ENCODE measurements around the gene DNPEP.
A peak's percentile ranks its signal among the peaks of the same experiment; 100 is the strongest.

The DNPEP gene

DNA sequence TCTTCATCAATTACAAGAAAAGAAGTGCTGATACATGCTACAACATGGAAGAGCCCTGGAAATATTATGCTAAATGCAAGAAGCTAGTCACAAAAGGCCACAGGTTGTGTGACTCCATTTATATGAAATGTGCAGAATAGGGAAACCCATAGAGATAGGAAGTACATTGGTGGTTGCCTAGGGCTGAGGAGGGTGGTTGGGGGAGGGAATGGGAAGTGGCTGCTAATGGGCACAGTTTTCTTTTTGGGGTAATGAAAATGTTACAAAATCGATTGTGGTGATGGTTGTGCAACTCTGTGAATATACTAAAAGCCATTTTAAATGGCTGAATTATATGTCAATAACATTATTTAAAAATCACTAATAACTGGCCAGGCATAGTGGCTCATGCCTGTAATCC, 30.9 kb downstream of the DNPEP start:
- no peak for DNase-seq

DNA sequence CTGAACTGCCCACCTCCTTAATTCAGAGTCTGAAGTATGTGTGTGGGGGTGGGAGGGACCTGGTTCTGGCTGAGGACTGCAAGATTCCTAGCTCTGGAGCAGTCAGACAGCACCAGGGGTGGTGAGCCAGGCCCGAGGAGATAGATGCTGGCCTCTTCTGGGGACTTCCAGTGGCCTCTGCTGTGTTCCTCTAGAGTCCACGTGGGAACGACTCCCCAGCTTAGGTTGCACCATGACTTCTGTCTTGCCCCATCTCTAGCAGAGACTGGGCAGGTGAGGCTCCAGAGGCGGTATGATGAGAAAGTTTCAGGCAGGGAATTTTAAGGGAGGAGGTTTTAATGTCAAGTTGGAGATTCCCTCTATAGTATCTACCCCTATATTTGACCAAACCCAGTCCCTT, 33.1 kb downstream of the DNPEP start:
- DNase-seq: no peak

DNA sequence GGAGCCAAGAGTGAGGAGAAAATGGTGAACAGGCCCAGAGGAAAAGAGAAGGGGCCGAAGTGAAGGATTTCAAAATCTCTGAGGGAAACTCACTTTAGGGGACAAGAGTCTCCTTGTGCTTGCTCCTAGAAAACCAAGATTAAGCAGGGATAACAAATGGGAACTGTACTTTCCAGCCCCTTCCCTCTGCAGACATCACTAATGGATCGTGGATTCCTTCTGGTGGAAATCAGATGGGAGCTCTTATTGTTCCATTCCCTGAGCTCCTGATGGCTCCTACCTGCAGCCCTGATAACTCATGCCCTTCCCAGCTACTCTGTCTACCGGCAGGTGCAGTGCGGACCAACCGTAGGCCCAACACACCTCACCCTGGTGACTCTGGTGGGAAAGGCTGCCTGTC, 34.6 kb downstream of the DNPEP start:
- DNase-seq: no peak

DNA sequence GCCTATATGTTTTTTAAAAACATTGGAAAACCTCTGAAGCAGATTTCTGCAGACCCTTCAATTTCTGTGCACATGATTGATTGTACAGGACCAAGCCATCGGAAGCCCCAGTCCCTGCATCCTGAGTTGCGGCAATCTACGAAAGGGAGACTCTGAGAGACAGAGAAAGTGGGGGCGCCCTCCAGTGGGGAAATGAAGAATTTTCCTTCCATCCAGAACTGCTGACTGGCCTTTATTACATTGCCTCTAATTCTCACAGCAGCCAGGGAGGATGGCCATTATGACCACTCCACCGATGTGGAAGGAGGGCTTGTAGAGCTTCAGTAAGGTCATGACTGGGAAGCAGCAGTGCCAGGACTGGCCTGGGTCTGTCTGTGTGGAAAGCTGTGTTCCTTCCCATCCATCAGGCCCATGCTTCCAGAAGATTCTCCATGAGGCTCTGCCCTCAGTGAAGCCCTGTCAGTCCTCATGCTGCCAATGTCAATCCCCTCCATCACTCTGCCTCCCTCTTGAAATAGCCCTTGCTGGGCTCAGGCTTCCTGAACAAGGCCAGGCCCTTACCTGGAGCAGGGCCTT, 35.2 kb downstream of the DNPEP start:
- DNase-seq: peak; percentile 71

DNA sequence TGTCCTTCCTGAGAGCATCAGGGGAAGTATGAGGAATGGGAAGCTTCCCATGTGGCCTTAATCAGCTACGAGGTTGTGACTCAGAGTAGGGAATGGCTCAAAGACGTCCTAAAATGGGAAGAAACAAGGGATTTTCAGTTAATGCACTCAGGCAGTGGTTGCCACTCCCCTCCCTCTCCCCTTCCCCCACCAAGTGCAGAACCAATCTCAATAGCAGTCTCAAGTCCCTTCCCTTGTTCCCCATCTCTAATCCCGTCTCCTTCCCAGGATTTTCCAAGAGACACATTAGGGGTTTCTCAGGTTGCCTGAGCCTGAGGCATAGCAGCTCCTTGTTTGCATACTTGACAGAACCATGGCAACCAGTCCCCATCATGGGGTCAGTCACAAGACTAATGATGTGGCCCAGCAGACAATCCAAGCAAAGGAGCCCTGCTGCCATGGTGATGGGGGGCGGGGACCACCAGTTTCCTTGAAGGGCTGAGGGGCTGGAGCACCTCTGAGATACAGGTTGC, 36.9 kb downstream of the DNPEP start:
- peak; percentile 95 for DNase-seq

DNA sequence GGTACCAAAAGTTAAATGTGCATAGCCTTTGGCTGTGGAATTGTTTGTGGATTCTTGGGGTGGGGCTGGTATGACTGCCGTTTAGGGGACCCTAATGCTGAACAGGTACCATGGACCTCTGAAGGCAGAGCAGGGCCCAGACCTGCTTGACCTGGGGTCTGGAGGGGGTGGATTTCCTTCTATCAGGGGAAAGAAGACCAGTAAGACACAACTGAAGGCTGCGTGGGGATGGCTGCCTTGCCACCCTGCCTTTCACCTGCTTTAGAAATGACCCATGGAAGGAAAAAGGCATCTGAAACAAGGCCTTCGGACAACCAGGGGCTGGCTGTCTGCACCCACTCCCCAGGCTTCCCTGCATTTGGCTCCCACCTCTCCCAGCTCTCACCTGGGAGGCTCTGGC, 37.5 kb downstream of the DNPEP start:
- DNase-seq: no peak

DNA sequence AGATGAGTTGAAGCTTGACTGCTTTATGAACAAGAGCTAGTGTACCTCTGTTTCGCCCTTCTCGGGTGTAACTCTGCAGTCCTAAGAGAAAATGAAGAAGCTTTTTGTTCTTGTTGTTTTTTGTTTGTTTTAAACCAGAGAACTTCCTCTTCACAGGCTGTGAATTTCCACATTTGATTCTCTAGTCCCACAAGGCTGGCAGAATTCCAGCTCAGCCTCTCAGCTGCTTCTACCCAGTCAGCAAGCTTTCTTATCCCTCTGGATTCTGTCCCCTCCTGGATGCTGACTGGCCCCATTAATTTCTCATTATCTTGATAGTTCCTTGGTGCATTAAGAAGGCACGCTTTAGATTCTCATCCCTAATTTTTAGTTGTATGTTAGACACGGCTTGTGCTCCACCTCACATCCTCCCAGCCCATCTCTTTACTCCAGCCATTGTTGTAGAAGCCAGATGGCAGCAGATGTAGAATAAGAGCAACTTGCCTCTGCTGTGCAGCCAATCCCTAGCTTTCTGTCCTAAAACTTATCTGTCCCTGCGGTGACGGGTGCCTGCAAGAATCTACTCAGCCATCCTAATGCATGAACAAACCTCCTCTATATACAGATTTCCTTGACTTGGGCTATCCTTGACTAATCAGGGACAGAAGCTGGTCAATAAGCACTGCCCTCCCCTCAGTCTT, 42.8 kb downstream of the DNPEP start:
- no peak for DNase-seq

DNA sequence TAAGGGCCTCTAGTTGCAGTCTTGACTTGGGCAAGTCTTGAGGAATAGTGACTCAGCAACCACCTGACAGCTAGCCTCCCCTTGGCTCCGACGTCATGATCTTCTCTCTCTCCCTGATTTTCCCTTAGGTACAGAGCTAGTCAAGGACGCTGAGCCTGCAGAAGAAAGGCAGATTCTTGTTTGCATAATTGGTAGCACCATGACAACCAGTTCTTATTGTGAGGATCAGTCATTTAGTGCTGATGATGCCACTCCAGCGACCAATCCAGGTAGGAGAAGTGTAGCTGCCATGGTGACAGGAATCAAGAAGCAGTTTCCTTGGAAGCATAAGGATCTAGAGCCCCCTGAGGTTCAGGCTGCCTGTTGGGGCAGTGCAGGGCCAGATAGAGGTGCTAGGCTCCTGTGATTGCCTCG, 52.3 kb downstream of the DNPEP start:
- no peak for DNase-seq

DNA sequence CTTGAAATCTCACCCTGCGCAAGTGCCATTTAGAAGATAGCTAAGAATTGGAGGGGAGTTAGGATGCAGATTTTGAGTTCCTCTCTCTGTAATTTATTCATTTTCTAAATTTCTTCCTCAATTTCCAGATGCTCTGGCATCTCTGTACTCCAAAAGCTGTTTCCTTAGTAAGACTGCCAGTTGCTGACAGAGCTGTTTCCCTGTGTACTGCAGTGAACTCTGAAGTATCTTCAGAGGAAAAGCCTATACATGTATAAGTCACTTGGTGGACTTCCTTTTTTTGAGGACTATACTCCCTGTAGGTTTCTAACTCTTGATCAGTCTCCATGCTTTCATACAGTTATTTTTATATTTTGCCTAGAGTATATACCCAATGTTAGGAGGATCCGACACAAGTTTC, 53.6 kb downstream of the DNPEP start:
- DNase-seq: no peak

DNA sequence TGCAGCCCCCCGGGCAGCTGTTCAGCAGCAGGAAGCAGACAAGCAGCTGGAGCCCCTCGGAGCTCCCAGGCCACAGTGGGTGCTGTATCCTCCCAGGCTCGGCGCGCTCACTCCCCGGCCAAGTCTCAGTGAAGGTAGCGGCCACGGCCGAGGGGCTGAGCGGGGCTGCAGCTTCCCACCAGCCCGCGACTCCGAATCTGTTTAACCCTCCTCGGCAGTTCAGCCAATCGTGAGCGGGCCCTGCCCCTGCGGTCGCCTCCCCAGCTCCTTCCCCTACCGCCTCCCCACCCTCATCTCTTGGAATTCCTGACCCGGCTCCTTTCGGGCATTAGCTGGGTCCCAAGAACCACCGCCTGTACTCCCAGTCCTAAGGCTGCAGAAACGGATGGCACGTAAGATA, 55.2 kb downstream of the DNPEP start, which contains the start of gene RESP18:
Gene RESP18, minus strand, starts transcription at position 203 of the 400 bp plus-strand sequence.
- DNase-seq: no peak

DNA sequence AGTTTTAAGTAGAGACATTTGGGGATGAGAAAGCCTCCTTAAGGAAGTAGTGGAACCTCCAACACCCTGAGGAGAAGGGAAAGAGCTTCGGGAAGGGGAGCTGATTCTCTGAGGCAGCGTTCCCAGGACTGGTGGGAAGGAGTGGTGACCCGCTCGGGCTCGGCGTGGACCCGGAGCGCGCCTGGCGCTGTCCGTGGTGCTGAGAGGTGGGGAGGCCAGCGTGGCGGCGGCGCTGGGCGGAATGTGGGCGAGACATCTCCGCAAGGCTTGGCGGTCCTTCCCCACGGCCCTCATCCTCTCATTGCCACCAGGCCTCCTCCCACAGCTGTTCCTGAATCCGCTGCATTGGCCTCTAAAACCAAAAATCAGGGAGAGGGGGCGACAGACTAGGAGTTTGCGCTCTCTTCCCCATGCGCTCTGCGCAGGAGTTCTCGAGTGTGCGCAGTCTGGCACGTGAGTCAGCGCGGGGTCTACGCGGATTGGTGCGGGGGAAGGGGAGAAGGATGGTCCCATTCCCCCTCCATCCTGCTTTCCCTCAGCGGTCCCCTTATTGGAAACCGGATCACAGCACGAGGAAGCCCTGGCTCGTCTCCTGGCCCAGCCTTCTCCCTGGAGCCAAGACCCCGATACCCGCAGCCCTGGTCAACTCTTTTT, 56.0 kb downstream of the DNPEP start:
- DNase-seq: peak; percentile 26

DNA sequence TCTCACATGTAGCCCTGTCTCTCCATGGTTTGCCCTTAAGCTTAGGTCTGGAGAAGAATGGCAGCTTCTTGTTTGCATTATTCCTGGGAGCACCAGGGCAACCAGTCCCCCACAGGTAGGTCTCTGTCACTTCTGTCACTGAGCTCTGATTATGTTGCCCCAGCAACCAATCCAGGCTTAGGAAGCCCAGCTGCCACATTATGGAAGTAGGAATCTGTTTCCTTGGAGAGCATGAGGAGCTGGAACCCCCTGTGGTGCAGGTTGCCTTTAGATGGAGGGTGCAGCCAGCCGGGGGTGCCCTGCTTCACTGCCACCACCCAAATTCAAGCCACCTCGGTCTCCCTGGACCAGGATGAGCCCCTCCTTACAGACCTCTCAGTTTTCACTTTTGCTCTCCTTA, 60.0 kb downstream of the DNPEP start:
- no peak for DNase-seq

DNA sequence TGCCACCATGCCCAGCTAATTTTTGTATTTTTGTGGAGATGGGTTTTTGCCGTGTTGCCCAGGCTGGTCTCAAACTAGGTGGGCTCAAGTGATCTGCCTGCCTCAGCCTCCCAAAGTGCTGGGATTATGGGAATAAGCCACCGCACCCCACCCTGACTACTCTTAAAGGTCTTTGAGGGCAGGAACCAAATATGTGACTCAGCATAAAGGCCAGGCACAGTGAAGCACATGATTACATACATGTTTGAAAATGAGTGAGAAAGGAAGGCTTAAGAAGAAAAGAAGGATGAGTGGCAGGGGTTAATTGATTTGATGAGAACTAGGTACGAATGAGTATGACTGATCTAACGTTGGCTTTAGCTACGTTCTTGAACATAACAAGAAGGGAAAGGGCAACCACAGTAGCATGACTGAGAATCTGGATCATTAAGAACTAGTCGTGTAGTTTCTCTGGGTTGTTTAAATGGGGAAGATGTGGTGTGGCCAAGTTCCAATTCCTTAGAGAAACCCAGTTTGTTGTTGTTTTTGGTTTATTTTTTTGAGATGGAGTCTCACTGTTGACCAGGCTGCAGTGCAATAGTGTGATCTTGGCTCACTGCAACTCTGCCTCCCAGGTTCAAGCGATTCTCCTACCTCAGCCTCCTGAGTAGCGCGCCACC, 61.9 kb downstream of the DNPEP start:
- DNase-seq: no peak

DNA sequence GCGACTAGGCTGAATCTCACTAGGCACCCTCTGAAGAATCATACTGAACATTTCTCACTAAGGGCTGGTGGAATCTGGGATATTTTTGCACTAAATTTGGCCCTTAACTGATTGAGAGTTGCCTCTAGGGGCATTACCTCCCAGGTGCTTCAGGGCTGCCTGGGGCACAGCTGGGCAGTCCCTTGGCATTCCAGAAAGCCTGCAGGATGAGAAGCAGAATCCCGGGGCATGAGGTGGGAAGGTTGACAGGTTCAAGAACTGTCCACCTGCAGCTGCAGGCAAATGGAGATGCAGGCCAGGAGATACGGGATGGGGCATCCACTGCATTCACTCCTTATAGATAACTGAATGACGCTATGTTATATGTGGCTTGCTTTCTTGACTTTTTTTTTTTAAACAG, 62.6 kb downstream of the DNPEP start:
- DNase-seq: no peak

DNA sequence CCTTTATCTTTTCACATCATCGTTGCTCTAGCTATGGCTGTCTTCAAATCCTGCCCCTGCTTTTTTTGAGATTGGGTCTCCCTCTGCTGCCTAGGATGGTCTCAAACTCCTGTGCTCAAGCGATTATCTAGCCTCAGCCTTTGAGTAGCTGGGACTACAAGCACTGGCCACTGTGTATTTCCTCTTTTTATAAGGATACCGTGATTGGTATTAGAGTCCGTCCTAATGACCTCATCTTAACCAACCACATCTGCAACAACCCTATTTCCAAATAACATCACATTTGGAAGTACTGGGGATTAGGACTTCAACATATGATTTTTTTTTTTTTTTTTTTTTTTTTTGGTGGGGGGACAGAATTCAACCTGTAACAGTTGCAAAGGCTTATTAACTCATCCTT, 64.3 kb downstream of the DNPEP start:
- DNase-seq: no peak
